ENCODE measurements around the gene TM4SF18.
A peak's percentile ranks its signal among the peaks of the same experiment; 100 is the strongest.

Gene TM4SF18

GRCh38 chr3:149330609-149331331, 2.7 kb downstream of the TM4SF18 start:
- no peak for DNase-seq (ENCODE audit: low spot score)

DNA sequence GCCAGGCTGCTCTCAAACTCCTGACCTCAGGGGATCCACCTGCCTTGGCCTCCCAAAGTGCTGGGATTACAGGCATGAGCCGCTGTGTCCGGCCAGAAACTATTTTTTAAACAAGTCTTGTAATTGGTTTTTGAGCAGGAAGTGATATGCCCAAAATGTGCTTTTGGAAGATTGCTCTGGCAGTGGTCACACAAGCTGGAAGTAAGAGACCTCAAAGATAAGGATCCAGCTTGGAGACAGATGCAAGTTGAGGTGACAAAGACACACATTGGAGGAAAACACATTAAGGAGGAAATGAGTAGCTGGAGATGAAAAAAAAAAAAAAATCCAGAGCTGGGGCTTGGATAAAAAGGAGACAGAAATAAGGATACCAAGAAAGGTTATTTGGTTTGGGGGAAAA, 6.3 kb downstream of the TM4SF18 start:
- DNase-seq (ENCODE audit: low spot score): no peak

DNA sequence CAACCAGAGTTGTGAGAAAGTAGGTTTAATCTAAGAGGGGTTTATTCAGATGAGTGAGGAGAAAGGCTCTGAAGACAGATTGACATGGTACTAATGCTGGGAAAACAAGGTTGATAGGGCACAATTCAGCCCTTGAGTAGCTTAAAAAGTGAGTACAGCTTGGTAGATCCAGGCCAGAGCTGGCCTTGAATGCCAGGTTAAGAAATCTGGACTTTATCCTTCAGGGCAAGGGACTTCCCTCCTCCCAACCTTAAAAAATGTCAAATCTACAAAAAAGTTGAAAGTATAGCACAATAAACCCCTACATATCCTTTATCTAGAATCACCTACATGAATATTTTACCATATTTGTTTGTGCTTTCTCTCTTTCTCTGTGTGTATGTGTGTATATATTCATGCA, 7.9 kb downstream of the TM4SF18 start:
- no peak for DNase-seq (ENCODE audit: low spot score)

DNA sequence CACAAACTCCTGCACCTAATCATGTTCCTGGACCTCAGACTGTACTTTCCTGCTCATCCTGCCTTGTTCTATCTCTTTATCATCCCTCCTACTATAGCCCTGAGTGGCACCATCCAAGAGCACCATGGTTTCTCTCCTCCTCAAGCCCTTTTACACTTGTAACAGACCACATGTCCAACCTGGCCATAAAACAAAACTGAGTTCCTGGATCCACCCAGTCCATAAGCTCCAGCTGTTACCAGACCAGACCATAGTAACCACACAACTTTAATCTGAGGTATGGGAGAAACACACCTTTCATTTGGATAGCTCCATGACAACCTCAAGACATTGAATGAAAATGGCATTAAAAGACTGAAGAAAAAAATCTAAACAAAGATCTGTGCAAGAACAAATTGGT, 9.1 kb downstream of the TM4SF18 start:
- DNase-seq (ENCODE audit: low spot score): no peak

GRCh38 chr3:149321640-149322039, 11.8 kb downstream of the TM4SF18 start:
- no peak for DNase-seq (ENCODE audit: low spot score)

DNA sequence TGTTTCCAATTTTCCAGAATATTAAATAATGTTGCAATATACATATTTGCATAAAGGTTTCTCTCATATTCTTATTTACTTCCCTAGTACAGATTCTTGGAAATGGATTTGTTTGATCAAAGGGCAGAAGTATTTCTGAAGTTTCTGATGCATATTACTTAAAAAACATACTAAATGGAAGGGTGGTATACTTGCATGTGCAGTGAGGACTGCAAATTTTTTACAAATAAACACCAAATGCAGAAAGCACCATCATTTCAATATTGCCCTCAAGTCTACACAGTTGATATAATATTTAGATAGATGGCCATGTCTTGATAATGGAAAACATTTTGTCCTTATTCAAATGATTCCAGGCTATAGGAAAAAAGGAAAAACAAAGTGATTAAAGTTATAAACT, 12.3 kb downstream of the TM4SF18 start:
- DNase-seq (ENCODE audit: low spot score): no peak

DNA sequence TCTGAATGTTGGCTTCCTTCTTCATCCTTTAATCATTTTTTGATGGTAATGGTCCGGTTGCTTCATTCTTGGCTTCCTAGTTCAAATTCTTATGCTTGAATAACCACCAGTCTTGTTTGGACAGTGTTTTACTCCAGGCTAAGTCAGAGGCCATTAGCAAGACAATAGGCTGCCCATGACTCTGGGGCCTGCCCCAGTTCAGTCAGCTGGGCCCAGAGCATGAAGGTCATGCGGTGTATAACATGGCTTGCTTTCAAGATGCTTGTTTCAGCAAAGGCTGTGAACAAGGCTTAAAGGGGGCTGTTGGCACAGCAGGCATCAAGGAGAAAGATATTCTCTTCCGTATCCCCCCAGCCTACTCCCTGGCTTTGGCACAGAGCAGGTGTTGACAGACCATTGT, 13.7 kb downstream of the TM4SF18 start:
- DNase-seq (ENCODE audit: low spot score): no peak

GRCh38 chr3:149317072-149317471, 16.4 kb downstream of the TM4SF18 start:
- DNase-seq (ENCODE audit: low spot score): no peak

DNA sequence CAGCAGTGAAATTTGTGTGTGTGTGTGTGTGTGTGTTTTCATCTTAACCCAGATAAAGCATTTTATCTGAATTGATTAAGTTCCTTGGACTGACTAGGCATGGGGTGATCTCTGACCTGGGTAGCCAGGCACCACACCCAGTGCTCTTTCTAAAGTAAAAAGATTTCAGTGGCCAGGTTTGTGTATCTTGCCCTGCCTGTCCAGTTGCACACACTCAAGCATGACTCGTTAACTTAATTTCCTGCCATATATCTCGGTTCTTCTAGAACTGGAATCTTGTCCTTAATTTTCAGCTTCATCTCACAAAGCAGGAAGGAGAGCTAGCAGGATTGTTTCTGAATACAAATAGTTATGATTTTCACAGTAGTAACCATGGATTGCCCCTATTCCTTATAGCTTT, 17.0 kb downstream of the TM4SF18 start:
- DNase-seq (ENCODE audit: low spot score): no peak

DNA sequence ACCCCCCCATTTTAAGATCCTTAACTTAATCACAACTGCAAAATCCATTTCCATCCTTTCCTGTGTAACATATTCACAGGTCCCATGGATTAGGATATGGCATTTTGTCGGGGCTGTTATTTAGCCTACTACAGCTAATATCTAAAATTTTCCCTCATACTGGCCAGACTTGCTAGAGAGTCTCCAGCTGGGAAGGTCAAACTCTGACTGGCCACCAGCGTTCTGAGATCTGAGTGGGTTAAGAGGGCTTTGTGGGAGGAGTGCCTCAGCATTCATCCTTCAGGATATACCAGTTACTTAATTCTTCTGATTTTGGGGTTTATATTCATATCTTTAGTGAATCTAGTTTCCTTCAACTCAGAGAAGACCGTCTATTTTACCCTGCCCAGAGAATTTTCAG, 17.7 kb downstream of the TM4SF18 start:
- DNase-seq (ENCODE audit: low spot score): no peak

DNA sequence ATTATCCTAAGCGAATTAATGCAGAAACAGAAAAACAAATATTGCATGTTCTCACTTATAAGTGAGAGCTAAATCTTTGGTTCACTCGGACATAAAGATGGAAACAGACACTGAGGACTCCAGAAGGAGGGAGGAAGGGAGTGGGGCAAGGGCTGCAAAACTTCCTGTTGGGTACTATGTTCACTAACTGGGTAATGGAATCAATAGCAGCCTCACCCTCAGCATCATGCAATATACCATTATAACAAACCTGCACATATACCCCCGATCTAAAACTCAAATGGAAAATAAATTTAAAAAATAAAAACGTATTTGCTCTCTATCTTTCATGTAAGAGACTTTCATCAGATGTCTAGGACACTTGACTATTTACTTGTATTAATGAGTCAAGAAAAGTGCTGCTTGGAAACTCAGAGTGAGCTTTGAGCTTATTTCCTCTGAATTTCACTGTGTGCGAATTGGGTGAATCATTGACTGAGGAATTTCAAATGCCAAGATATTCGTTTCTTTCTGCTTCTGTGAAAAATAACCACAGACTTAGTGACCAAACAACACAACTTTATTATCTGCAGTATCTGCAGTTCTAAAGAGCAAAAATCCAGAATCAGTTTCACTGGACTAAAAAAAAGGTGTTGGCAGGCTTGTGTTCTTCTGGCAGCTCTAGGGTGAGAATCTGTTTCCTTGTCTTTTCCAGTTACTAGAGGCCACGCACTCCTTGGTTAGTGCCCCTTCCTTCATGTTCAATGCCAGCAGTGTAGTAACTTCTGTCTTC, 18.4 kb downstream of the TM4SF18 start:
- DNase-seq (ENCODE audit: low spot score): no peak

GRCh38 chr3:149313542-149313941, 19.9 kb downstream of the TM4SF18 start:
- no peak for DNase-seq (ENCODE audit: low spot score)

DNA sequence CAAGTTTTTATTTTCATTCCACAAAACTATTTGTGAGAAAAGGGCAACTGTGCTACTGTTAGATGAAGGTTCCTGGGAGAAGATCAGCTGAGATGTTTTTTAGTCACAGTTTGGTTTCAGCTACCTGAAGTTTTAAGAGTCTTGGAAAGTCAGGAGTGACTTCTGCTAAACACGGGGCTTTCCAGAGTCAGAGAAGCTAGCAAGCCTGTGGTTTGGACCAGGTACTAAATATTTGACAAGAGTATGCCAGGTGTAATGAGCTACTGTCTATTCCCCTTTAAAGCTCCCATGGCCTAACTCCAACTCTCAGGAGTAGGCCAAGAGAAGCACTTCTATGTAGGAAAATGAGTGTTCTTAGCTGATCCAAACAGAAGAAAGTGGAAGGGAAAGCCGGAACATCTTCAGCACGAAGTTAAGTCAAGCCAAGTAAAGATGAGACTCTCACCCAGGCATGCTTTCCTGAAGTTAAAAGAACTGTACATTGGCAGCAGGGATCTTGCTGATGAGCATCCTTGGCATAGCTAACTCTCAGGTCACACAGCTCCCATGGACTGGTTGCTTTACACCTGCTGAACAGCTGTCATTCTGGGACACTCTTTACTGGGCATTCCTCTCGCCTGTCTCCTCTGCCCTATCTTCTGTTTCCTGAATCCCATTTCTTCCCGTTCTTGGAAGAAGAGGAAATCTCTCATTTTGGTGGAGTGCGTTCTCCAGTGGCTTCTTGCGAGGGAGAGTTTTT, 22.5 kb downstream of the TM4SF18 start:
- DNase-seq (ENCODE audit: low spot score): no peak

DNA sequence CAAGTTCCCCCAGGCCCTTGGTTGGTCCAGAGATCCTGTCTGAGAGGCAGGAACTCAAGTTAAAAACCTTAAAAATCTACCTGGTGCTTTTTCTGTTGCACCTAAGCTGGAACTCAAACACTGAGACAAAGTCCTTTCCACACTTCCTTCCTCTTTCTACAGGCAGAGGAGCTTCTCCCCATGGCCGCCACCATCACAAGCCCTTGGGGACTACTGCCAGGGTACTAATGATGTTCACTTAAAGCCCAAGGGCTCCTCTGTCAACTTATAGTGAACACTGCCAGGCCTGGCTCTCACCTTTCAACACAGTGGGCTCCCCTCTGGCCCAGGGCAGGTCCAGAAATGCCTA, 26.0 kb downstream of the TM4SF18 start:
- no peak for DNase-seq (ENCODE audit: low spot score)

- DNase-seq (ENCODE audit: low spot score): no peak
Measured at GRCh38 chr3:149306751-149307434, 26.5 kb downstream of the TM4SF18 start.

DNA sequence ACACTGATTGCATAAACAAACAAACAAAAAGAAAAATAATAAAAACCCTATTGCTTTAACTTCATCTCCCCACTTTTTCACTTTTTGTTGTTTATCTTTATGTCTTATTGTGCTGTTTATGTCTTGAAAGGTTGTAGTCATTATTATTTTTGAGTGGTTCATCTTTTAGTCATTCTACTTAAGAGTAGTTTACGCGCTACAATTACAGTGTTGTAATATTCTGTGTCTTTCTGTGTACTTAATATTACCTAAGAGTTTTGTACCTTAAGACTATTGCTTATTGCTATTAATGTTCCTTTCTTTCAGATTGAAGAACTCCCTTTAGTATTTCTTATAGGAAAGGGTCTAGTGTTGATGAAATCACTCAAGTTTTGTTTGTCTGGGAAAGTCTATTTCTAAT, 28.1 kb downstream of the TM4SF18 start:
- no peak for DNase-seq (ENCODE audit: low spot score)

DNA sequence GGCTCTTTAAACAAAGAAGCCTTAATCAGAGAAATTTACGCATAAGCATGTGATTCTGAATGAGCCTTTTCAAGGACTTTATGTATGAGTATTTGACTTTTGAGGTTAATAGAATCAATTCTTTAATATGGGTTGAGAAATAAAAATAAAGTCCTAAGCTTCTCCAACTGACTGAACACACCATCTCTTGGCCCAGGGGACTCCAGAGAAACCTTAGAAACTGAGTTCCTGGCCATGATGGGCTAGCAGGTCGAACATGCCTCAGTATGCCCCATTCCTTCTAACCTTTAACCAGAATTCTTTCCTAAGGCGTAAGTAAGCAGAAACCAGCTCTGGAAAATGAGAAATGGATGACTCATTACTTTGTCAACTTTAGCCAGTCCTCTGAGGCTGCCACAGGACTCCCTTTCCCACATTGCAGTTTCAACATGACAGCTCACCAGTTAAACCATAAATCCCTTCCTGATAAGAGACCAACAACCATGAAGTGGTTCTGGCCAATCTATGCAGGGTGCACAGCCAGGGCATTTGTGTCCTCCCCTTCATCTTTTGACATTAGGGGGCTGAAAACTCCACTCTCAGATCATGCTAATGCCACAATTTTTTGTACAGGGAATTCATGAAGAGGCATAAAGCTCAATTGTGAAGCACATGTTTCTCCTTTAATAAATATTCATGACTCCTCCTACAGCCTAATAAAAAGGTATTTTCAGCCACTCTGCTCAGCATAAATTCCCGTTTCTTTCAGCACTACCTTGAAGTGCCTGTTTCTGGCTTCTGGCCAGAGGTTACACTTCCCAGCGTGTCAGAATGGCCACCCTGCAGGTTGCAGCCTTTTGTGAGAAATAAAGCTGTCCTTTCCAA, 33.3 kb downstream of the TM4SF18 start:
- no peak for DNase-seq (ENCODE audit: low spot score)

GRCh38 chr3:149296972-149297371, 36.5 kb downstream of the TM4SF18 start:
- DNase-seq (ENCODE audit: low spot score): no peak

DNA sequence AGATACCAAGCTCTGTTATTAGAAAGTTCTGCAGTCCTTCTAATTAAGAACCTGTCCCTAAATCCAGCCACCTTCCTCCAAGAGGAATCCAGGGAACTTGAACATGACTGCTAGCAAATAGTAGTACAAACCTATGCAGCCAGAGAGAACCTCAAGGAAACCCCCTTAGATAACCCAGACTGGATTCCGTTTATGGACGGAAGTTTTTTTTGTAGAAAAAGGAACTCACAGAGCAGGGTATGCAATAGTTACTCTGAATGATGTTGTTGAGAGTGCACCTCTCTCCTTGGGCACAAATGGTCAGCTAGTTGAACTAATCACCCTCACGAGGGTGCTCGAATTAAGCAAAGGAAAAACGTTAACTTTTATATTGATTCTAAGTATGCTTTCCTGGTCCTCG, 40.8 kb downstream of the TM4SF18 start:
- DNase-seq (ENCODE audit: low spot score): no peak

DNA sequence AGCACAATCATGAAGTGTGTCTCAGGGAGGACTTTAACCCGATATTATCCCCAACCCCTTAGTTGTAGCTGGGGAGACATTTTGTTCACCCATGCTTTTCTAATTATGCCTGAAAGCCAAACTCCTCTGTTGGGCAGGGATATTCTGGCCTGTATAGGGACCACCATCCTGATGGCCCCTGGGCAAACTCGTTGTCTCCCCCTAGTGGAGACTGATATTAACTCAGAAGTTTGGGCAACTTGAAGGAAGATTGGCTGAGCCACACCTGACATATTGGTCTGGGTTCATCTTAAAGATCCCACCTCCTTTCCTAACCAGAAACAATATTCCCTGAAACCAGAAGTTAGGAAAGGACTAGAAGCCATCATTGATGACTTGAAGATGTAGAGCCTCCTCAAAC, 42.3 kb downstream of the TM4SF18 start:
- peak; percentile 64 for DNase-seq (ENCODE audit: low spot score)

GRCh38 chr3:149288655-149289054, 44.8 kb downstream of the TM4SF18 start:
- DNase-seq (ENCODE audit: low spot score): no peak

DNA sequence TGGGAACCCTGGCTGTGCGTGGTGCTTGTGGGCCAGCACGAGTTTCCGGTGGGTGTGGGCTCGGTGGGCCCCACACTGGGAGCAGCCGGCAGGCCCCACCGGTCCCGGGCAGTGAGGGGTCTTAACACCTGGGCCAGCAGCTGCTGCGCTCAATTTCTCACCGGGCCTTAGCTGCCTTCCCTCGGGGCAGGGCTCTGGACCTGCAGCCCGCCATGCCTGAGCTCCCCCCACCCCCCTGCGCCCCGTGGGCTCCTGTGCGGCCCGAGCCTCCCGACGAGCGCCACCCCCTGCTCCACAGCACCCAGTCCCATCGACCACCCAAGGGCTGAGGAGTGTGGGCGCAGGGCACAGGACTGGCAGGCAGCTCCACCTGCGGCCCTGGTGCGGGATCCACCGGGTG, 49.4 kb downstream of the TM4SF18 start:
- no peak for DNase-seq (ENCODE audit: low spot score)
